ENCODE results near the gene LMLN.

DNA sequence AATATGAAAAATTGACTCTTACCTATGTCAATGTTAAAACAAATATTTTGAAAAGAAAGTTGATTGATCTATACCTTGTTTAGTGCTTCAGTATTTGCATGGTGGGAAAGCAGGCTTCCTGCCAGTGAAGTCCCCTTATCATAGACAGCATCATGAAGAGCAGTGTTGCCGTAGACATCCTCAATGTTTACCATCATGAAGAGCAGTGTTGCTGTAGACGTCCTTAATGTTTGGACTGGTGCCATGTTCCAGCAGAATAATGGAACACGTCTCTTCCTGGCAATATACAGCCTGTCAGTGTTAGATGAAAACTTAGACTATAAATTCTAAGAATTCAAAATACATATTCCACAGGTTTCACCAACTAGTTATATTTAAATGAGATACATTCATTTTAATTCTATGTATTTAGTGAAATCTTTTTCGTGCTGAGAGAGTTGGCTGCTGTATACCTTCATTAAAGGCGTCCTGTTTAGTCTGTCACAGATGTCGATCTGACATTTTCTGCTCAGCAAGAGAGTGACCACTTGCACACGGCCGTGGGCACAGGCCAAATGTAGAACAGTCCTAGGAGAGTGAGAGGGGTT, 116.8 kb downstream of the LMLN start:
- TF ChIP-seq, protein P1, sequence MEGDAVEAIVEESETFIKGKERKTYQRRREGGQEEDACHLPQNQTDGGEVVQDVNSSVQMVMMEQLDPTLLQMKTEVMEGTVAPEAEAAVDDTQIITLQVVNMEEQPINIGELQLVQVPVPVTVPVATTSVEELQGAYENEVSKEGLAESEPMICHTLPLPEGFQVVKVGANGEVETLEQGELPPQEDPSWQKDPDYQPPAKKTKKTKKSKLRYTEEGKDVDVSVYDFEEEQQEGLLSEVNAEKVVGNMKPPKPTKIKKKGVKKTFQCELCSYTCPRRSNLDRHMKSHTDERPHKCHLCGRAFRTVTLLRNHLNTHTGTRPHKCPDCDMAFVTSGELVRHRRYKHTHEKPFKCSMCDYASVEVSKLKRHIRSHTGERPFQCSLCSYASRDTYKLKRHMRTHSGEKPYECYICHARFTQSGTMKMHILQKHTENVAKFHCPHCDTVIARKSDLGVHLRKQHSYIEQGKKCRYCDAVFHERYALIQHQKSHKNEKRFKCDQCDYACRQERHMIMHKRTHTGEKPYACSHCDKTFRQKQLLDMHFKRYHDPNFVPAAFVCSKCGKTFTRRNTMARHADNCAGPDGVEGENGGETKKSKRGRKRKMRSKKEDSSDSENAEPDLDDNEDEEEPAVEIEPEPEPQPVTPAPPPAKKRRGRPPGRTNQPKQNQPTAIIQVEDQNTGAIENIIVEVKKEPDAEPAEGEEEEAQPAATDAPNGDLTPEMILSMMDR (conservative IDR thresholded peaks at IDR 0.05; ENCODE audit: low read length) = no peak
- no peak for TF ChIP-seq EZH2phosphoT487 (IDR thresholded peaks at IDR 0.05; ENCODE audit: borderline replicate concordance)
